Astrocyte (in vitro differentiated cells and primary cell): ENCODE measurements around the gene UVRAG.

Source experiments
- EZH2 ChIP-seq: IDR thresholded peaks from 2 replicates; pipeline ENCODE4 v1.6.1; 2012; ENCODE audit warnings: mild to moderate bottlenecking, low read length, inconsistent platforms; ENCODE audit not compliant: insufficient read depth
- TF ChIP-seq, protein P1 (sequence below): IDR thresholded peaks from 2 replicates; pipeline ENCODE4 v1.5.1; 2011; ENCODE audit warnings: low read depth, mild to moderate bottlenecking, inconsistent platforms, low read length, moderate library complexity; ENCODE audit not compliant: insufficient read depth

DNA sequence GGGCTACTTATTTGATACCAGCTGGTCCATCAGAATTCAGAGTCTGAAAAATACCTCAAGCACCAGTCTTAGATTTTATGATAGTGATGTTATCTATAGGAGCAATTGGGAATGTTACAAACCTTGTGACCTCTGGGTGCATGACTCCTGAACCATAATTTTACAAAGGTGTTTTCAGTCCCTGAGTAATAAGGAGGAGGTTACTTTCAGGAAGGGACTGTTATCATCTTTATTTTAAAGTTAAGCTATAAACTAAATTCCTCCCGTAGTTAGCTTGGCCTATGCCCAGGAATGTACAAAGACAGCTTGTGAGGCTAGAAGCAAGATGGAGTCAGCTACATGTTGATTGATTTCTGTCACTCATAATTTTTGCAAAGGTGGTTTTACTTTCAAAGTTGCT is 101.9 kb downstream of the UVRAG start:
- TF ChIP-seq, protein P1, sequence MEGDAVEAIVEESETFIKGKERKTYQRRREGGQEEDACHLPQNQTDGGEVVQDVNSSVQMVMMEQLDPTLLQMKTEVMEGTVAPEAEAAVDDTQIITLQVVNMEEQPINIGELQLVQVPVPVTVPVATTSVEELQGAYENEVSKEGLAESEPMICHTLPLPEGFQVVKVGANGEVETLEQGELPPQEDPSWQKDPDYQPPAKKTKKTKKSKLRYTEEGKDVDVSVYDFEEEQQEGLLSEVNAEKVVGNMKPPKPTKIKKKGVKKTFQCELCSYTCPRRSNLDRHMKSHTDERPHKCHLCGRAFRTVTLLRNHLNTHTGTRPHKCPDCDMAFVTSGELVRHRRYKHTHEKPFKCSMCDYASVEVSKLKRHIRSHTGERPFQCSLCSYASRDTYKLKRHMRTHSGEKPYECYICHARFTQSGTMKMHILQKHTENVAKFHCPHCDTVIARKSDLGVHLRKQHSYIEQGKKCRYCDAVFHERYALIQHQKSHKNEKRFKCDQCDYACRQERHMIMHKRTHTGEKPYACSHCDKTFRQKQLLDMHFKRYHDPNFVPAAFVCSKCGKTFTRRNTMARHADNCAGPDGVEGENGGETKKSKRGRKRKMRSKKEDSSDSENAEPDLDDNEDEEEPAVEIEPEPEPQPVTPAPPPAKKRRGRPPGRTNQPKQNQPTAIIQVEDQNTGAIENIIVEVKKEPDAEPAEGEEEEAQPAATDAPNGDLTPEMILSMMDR = no peak
- TF ChIP-seq EZH2 = no peak
